Mammary epithelial cell (primary cell): ENCODE results near the gene NDUFV3.
"Not testable (repeated sequence)": the region's sequence is repeated elsewhere in the genome, so short reads cannot be mapped to it uniquely, and the experiment has no call there.

Experiments used
- EZH2 ChIP-seq: IDR thresholded peaks from 2 replicates; pipeline ENCODE4 v1.6.1; 2012; ENCODE audit warnings: low read length, inconsistent platforms, borderline replicate concordance
- TF ChIP-seq, protein P1 (sequence below), 2 donors: IDR thresholded peaks in 1 of 2; conservative IDR thresholded peaks in 1 of 2; 2 replicates each; pipeline ENCODE4 v1.5.1; 2011 to 2012; ENCODE audit warnings: inconsistent platforms in 2 of 2, low read length in 2 of 2, mild to moderate bottlenecking in 2 of 2, control low read depth in 1 of 2, low read depth in 1 of 2; ENCODE audit not compliant: insufficient read depth in 1 of 2; ENCODE audit errors: extremely low read depth in 1 of 2

DNA sequence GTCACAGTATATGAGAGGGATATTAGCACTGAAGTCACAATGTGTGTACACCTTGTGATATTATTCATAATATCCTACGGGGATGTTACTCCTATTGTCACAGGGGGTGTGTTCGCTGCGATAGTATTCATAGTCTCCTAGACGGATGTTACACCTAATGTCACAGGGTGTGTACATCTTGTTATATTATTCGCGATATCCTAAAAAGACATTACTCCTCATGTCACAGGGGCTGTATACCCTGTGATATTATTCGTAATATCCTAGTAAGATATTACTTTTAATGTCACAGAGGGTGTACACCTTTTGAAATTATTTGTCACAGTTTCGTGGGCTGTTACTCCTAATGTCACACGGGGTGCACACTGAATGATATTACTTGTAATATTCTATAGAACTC lies 58.1 kb downstream of the NDUFV3 start:
- TF ChIP-seq, protein P1, sequence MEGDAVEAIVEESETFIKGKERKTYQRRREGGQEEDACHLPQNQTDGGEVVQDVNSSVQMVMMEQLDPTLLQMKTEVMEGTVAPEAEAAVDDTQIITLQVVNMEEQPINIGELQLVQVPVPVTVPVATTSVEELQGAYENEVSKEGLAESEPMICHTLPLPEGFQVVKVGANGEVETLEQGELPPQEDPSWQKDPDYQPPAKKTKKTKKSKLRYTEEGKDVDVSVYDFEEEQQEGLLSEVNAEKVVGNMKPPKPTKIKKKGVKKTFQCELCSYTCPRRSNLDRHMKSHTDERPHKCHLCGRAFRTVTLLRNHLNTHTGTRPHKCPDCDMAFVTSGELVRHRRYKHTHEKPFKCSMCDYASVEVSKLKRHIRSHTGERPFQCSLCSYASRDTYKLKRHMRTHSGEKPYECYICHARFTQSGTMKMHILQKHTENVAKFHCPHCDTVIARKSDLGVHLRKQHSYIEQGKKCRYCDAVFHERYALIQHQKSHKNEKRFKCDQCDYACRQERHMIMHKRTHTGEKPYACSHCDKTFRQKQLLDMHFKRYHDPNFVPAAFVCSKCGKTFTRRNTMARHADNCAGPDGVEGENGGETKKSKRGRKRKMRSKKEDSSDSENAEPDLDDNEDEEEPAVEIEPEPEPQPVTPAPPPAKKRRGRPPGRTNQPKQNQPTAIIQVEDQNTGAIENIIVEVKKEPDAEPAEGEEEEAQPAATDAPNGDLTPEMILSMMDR (conservative IDR thresholded peaks at IDR 0.05 in 1 of 2, IDR thresholded peaks at IDR 0.05 in 1 of 2; ENCODE audit: extremely low read depth in 1 of 2, insufficient read depth in 1 of 2, low read depth in 1 of 2, low read length in 2 of 2), result not testable (repeated sequence)
- TF ChIP-seq EZH2, result not testable (repeated sequence)
